Stimulated activated naive CD4-positive, alpha-beta T cell (primary cell): ENCODE results near the gene TAF5L.
"Not testable (repeated sequence)": the region's sequence is repeated elsewhere in the genome, so short reads cannot be mapped to it uniquely, and the experiment has no call there.

Experiments
- DNase-seq, 6 experiments: peaks; one replicate each; lab custom pipeline; 2025; lab: John Stamatoyannopoulos, UW

TAF5L gene

GRCh38 chr1:229642376-229642775 lies 16.5 kb upstream of the TAF5L start:
- no peak for DNase-seq

GRCh38 chr1:229641306-229641705 lies 15.4 kb upstream of the TAF5L start:
- no peak for DNase-seq

GRCh38 chr1:229640455-229640854 lies 14.5 kb upstream of the TAF5L start:
- no peak for DNase-seq

GRCh38 chr1:229637746-229638145 lies 11.8 kb upstream of the TAF5L start:
- DNase-seq, result no peak

- DNase-seq, result no peak
Measured at GRCh38 chr1:229636042-229636441, 10.1 kb upstream of the TAF5L start.

GRCh38 chr1:229631966-229632365 lies 6.0 kb upstream of the TAF5L start:
- no peak for DNase-seq

- DNase-seq, result no peak
Measured at GRCh38 chr1:229631148-229631547, 5.2 kb upstream of the TAF5L start.

- no peak for DNase-seq
Measured at GRCh38 chr1:229629261-229629660, 3.3 kb upstream of the TAF5L start.

GRCh38 chr1:229627003-229627402 lies 1.1 kb upstream of the TAF5L start:
- no peak for DNase-seq

GRCh38 chr1:229625071-229625914 lies 629 bp downstream of the TAF5L start:
- peak; percentile 19 to 75 (median 48) for DNase-seq

GRCh38 chr1:229624521-229625070 lies 1.3 kb downstream of the TAF5L start:
- DNase-seq, result no peak

- no peak for DNase-seq
Measured at GRCh38 chr1:229623838-229624237, 2.1 kb downstream of the TAF5L start.

- no peak for DNase-seq
Measured at GRCh38 chr1:229623225-229623624, 2.7 kb downstream of the TAF5L start.

- DNase-seq, result not testable (repeated sequence)
Measured at GRCh38 chr1:229622641-229623120, 3.2 kb downstream of the TAF5L start.

GRCh38 chr1:229621663-229622062 lies 4.3 kb downstream of the TAF5L start:
- DNase-seq, result no peak

GRCh38 chr1:229620876-229621275 lies 5.0 kb downstream of the TAF5L start:
- no peak for DNase-seq

GRCh38 chr1:229619614-229620013 lies 6.3 kb downstream of the TAF5L start:
- DNase-seq, result no peak

- no peak for DNase-seq
Measured at GRCh38 chr1:229619002-229619401, 6.9 kb downstream of the TAF5L start.

- DNase-seq, result no peak
Measured at GRCh38 chr1:229617351-229618100, 8.4 kb downstream of the TAF5L start.

- no peak for DNase-seq
Measured at GRCh38 chr1:229614701-229615100, 11.2 kb downstream of the TAF5L start.

GRCh38 chr1:229613938-229614337 lies 12.0 kb downstream of the TAF5L start:
- DNase-seq, result no peak

GRCh38 chr1:229608590-229608989 lies 17.3 kb downstream of the TAF5L start:
- no peak for DNase-seq

GRCh38 chr1:229607370-229607769 lies 18.6 kb downstream of the TAF5L start:
- DNase-seq, result no peak
